CD4-positive, CD25-positive, alpha-beta regulatory T cell (primary cell): Measurements from ENCODE around the gene TMEM119. TPM values are rescaled to one million over a fixed set of nuclear protein-coding genes. Genes with fewer than 3 reads are reported as not detected.

ENCODE experiments used
- ATAC-seq, 2 donors: fragments of 150-1000 bp; cut with Tn5 transposase; one replicate each; pipeline ENCODE4 v1.10.0; 2021; ENCODE audit warnings: low read depth in 2 of 2, moderate number of reproducible peaks in 2 of 2, moderate library complexity in 1 of 2
- DNase-seq, 3 donors: peaks; one replicate each; pipeline versions ENCODE4 v3.0.0 to v3.0.0-alpha.2; 2012 to 2022; ENCODE audit warnings: mixed read lengths in 1 of 3
- H3K27ac ChIP-seq: one replicate; pipeline ENCODE4 v1.7.0; 2013; ENCODE audit warnings: mild to moderate bottlenecking, low read length; ENCODE audit not compliant: insufficient read depth, poor library complexity, severe bottlenecking
- H3K27me3 ChIP-seq: one replicate; pipeline ENCODE4 v1.7.0; 2013; ENCODE audit warnings: low read length; ENCODE audit not compliant: control insufficient read depth, insufficient read depth
- H3K36me3 ChIP-seq: one replicate; pipeline ENCODE4 v1.7.0; 2013; ENCODE audit warnings: mild to moderate bottlenecking, low read length, moderate library complexity; ENCODE audit not compliant: control insufficient read depth, insufficient read depth
- H3K4me1 ChIP-seq: 2 replicates; pipeline ENCODE4 v1.7.0; 2013; ENCODE audit warnings: mild to moderate bottlenecking, low read length; ENCODE audit not compliant: insufficient read depth, control insufficient read depth, poor library complexity, severe bottlenecking
- H3K4me3 ChIP-seq: one replicate; pipeline ENCODE4 v1.7.0; 2013; ENCODE audit warnings: low read depth, mild to moderate bottlenecking, low read length, moderate library complexity
- H3K9me3 ChIP-seq, 2 experiments: 1 replicate in 1 of 2; 2 replicates in 1 of 2; pipeline ENCODE4 v1.7.0; 2013; ENCODE audit warnings: low read length in 2 of 2, mild to moderate bottlenecking in 1 of 2, moderate library complexity in 1 of 2; ENCODE audit not compliant: control insufficient read depth in 2 of 2
- H3K27ac Mint-ChIP-seq, 3 donors: one replicate each; pipeline ENCODE4 v1.8.0; 2020 to 2022; ENCODE audit warnings: mild to moderate bottlenecking in 3 of 3, mixed read lengths in 3 of 3, moderate library complexity in 2 of 3
- H3K27me3 Mint-ChIP-seq: one replicate; pipeline ENCODE4 v1.8.0; 2022; ENCODE audit warnings: mild to moderate bottlenecking, mixed read lengths
- H3K36me3 Mint-ChIP-seq: one replicate; pipeline ENCODE4 v1.8.0; 2020; ENCODE audit warnings: mixed read lengths
- H3K4me1 Mint-ChIP-seq, 4 donors: one replicate each; pipeline ENCODE4 v1.8.0; 2020 to 2022; ENCODE audit warnings: mixed read lengths in 4 of 4, mild to moderate bottlenecking in 1 of 4
- H3K4me3 Mint-ChIP-seq, 4 donors: one replicate each; pipeline ENCODE4 v1.8.0; 2020 to 2022; ENCODE audit warnings: mild to moderate bottlenecking in 4 of 4, mixed read lengths in 4 of 4, moderate library complexity in 3 of 4
- H3K9me3 Mint-ChIP-seq, 7 donors: one replicate each; pipeline ENCODE4 v1.8.0; 2020 to 2022; ENCODE audit warnings: mixed read lengths in 7 of 7, mild to moderate bottlenecking in 3 of 7, moderate library complexity in 2 of 7
- polyA plus RNA-seq, 4 donors: library from polyadenylated mRNA; unstranded; fragments of 300-500 nt; fragmentation: Illumina TruSeq; gene quantifications; one replicate each; pipeline ENCODE4 v1.2.3, GENCODE V29; 2021
- total RNA-seq: library from RNA; stranded (reverse); gene quantifications from one replicate; pipeline ENCODE4 v1.2.3, GENCODE V29; 2022

TMEM119 gene
- total and polyA plus RNA-seq, 5 donors from 2014 or later, result 0.90 to 5.9 (median 2.5) TPM; not detected in 1

DNA sequence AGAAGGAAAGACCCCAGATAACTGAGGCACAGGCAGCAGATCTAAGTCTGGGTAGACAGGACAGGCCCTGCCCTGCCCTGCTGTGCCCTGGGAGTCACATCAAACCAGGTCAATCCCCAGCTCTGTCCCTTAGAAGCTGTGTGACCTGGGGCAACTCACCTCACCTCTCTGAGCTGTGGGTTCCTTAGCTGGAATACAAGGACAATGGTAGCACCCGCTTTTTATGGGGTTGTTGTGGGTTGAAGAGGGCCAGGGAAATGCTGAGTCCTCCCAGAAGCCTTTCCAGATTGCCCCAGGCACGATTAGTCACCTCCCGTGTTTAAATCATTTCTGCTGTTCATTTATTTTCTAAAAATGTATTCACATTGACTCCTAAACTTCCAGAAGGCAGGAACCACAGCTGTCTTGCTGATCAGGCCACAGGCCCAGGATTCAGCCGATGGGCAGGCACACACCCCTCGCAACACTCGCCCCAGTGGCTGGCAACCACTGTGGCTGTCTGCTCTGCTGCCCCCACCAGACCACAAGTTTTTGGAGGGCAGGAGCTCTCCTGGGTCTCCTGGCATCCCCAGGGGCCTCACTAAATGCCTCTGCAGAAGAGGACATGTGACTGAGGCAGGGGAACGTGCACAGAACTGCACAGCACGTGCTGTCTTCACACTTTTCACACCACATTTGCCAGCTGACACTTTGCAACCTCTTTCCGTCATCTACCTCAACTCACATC, 32.8 kb upstream of the TMEM119 start:
- peak overlapping the region; percentile 92 to 99 (median 96) for H3K27ac Mint-ChIP-seq

DNA sequence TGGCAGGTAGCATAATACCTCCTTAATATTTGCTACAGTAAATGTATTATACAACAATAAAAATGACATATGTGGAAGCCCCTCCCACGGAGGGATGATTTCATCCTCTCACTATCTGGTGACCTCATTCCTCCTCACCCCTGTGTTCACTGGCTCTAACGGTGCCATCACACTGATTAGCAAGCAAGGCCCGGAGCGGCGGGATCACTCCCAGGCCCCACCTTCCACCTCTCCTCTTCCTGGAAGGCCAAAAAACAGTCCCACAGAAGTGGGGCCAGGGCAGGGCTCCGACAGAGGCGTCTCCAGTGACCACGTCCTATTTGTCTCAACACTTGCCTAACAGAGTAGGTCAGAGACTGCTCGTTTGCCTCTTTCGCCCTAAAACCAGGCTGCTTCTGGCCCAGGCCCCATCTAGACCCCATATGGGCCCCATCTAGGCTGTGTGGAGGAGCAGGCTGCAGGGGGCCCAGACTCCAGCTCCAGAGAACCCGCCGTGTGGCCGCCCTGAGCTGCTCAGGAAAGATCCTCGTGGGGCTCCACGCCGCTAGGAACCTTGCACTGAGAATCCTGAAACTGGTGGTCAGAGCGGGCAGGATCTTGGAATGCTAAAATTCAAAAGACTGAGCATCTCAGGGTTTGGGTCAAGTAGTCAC, 32.1 kb upstream of the TMEM119 start:
- H3K4me1 Mint-ChIP-seq, result peaks cover 4 to 82% (median 51%) of the 10 kb centered on the region in 4 donors
- peak; percentile 8 to 15 for ATAC-seq
- peak overlapping the region; percentile 98 to 100 (median 99) for H3K4me3 Mint-ChIP-seq
- H3K9me3 Mint-ChIP-seq, result peaks cover 0 to 2% (median 0%) of the 10 kb centered on the region in 7 donors
- H3K36me3 Mint-ChIP-seq, result peaks cover 39% of the 10 kb centered on the region
- Histone ChIP-seq H3K27ac (peak overlapping the region; percentile 95), H3K36me3 (peaks cover 40% of the 10 kb centered on the region), H3K4me1 (peaks cover 89% of the 10 kb centered on the region), H3K27me3 (no peaks in the 10 kb centered on the region), H3K4me3 (peak overlapping the region; percentile 99), H3K9me3 (no peaks in the 10 kb centered on the region)
- peaks cover 8% of the 10 kb centered on the region for H3K27me3 Mint-ChIP-seq
- DNase-seq, result peak; percentile 55 to 81 (median 65)
- peak overlapping the region; percentile 92 to 99 (median 96) for H3K27ac Mint-ChIP-seq

More for the DNA sequence above, 32.8 kb upstream of the TMEM119 start:
- Histone ChIP-seq H3K4me1 (peaks cover 89% of the 10 kb centered on the region), H3K27me3 (no peaks in the 10 kb centered on the region), H3K36me3 (peaks cover 33% of the 10 kb centered on the region), H3K4me3 (peak overlapping the region; percentile 99), H3K9me3 (no peaks in the 10 kb centered on the region), H3K27ac (peak overlapping the region; percentile 95)
- Mint-ChIP-seq H3K4me1 (peaks cover 4 to 82% (median 45%) of the 10 kb centered on the region in 4 donors), H3K27me3 (peaks cover 8% of the 10 kb centered on the region), H3K4me3 (peak overlapping the region; percentile 98 to 100 (median 99)), H3K9me3 (peaks cover 0 to 2% (median 0%) of the 10 kb centered on the region in 7 donors), H3K36me3 (peaks cover 32% of the 10 kb centered on the region)
- peak in 1 of 3 donors; percentile 46 for DNase-seq
- no peak for ATAC-seq

DNA sequence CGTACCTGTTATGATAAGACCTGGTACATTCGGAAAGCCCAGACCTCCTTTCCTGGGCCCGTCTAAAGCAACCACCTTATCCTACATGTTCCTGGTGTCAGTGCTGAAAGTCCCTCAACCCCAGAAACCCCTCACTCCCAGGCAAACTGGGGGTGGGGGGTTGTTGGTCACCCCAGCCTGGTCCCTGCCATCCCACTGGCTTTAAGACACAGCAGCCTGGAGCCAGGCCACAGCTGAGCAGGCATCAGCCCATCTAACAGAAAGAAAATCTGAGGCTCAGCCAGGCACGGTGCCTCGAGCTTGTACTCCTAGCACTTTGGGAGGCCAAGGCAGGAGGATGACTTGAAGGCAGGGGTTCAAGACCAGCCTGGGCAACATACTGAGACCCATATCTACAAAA, 31.3 kb upstream of the TMEM119 start:
- DNase-seq (no peak), ATAC-seq (no peak)
- H3K4me1 ChIP-seq, result peaks cover 89% of the 10 kb centered on the region
- peak overlapping the region; percentile 96 to 100 (median 99) for H3K27ac Mint-ChIP-seq
- peaks cover 0 to 2% (median 0%) of the 10 kb centered on the region in 7 donors for H3K9me3 Mint-ChIP-seq
- H3K4me3 ChIP-seq, result peak overlapping the region; percentile 99
- peak overlapping the region; percentile 95 for H3K27ac ChIP-seq
- H3K27me3 Mint-ChIP-seq, result peaks cover 8% of the 10 kb centered on the region
- H3K4me3 Mint-ChIP-seq, result peak overlapping the region; percentile 98 to 100 (median 99)
- H3K36me3 Mint-ChIP-seq, result peaks cover 41% of the 10 kb centered on the region
- no peaks in the 10 kb centered on the region for H3K27me3 ChIP-seq
- no peaks in the 10 kb centered on the region for H3K9me3 ChIP-seq
- peaks cover 4 to 82% (median 50%) of the 10 kb centered on the region in 4 donors for H3K4me1 Mint-ChIP-seq
- peaks cover 46% of the 10 kb centered on the region for H3K36me3 ChIP-seq

DNA sequence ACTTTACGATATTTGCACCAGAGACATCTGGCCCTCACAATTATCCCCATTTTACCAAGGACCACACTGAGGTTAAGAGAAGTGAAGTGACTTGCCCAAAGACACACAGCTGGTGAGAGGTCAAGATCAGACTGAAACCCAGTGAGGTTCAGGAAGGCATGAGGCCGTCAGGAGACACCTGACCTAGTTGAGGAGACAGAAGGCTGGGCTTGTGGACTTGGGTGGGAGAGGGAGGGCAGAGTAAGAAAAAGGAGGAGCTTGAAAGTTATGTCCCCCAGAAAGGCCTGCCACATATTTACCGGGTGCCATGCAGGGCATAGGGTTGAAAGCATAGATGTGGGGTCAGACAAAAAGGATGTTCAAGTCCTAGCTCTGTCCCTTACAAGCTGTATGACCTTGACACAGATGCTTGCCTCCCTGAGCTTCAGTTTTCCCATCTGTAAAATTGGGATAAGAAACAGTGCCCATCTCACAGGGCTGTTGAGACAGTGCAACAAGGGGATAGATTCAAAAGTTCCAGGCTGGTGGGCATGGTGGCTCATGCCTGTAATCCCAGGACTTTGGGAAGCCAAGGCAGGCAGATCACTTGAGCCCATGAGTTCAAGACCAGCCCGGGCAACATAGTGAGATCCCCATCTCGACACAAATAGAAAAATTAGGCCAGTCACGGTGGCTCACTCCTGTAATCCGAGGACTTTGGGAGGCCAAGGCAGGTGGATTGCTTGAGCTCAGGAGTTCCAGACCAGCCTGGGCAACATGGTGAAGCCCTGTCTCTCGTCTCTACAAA, 29.4 kb upstream of the TMEM119 start:
- H3K9me3 ChIP-seq, result no peaks in the 10 kb centered on the region
- Mint-ChIP-seq H3K4me3 (peak overlapping the region; percentile 56 to 100 (median 64)), H3K27ac (peak overlapping the region; percentile 83 to 92 (median 91)), H3K4me1 (peaks cover 0 to 95% (median 51%) of the 10 kb centered on the region in 4 donors), H3K9me3 (peaks cover 0 to 2% (median 0%) of the 10 kb centered on the region in 7 donors), H3K36me3 (peaks cover 52% of the 10 kb centered on the region), H3K27me3 (peaks cover 7% of the 10 kb centered on the region)
- DNase-seq, result no peak
- ATAC-seq, result no peak
- H3K27me3 ChIP-seq, result no peaks in the 10 kb centered on the region
- H3K4me1 ChIP-seq, result peaks cover 87% of the 10 kb centered on the region
- H3K27ac ChIP-seq, result peak overlapping the region; percentile 95
- H3K36me3 ChIP-seq, result peaks cover 65% of the 10 kb centered on the region
- H3K4me3 ChIP-seq, result peak overlapping the region; percentile 22

DNA sequence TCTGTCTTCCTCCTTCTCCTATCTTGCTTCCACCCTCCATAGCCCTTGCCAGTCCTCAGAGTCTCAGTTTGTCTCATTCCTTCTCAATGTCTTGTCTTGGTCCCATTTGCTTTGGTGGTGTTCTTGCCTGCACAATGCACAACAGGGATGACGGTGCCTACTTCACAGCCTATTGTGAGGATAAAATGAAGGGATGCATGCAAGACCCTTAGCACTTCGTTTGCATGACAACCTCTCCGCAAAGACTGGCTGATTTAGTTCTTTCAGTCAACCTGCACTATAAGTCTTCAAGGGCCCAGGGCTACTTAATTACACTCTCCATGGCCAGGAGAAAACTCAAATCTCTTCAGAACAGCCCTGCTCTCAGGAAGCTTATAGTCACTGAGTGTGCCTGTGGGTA, 27.3 kb upstream of the TMEM119 start:
- peak overlapping the region; percentile 31 to 78 (median 54) for H3K4me3 Mint-ChIP-seq
- DNase-seq (no peak), ATAC-seq (no peak)
- Histone ChIP-seq H3K4me3 (peak overlapping the region; percentile 42), H3K9me3 (no peaks in the 10 kb centered on the region), H3K27ac (peak overlapping the region; percentile 39), H3K36me3 (peaks cover 76% of the 10 kb centered on the region), H3K4me1 (peaks cover 86% of the 10 kb centered on the region), H3K27me3 (no peaks in the 10 kb centered on the region)
- H3K4me1 Mint-ChIP-seq, result peaks cover 0 to 96% (median 49%) of the 10 kb centered on the region in 4 donors
- H3K27ac Mint-ChIP-seq, result peak overlapping the region; percentile 82 to 89 (median 88)
- peaks cover 59% of the 10 kb centered on the region for H3K36me3 Mint-ChIP-seq
- H3K27me3 Mint-ChIP-seq, result no peaks in the 10 kb centered on the region
- H3K9me3 Mint-ChIP-seq, result peaks cover 0 to 2% (median 0%) of the 10 kb centered on the region in 7 donors

DNA sequence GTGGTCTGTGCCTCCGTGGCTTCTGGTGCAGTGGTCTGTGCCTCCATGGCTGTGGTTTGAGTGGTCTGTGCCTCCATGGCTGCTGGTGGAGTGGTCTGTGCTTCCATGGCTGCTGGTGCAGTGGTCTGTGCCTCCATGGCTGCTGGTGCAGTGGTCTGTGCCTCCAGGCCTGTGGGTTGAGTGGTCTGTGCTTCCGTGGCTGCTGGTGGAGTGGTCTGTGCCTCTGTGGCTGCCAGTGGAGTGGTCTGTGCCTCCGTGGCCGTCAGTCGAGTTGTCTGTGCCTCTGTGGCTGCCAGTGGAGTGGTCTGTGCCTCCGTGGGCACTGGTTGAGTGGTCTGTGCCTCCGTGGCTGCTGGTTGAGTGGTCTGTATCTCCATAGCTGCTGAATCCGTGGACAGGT, 25.7 kb upstream of the TMEM119 start:
- DNase-seq, result no peak
- Mint-ChIP-seq H3K9me3 (peaks cover 0 to 2% (median 0%) of the 10 kb centered on the region in 7 donors), H3K27me3 (no peaks in the 10 kb centered on the region), H3K27ac (peak overlapping the region; percentile 43 to 82 (median 82)), H3K4me1 (peaks cover 0 to 96% (median 49%) of the 10 kb centered on the region in 4 donors), H3K36me3 (peaks cover 53% of the 10 kb centered on the region), H3K4me3 (peak overlapping the region in 2 of 4 donors; percentile 73 to 74)
- H3K4me3 ChIP-seq, result no peak overlapping the region
- peak overlapping the region; percentile 77 for H3K27ac ChIP-seq
- H3K36me3 ChIP-seq, result peaks cover 86% of the 10 kb centered on the region
- peaks cover 77% of the 10 kb centered on the region for H3K4me1 ChIP-seq
- no peaks in the 10 kb centered on the region for H3K9me3 ChIP-seq
- no peaks in the 10 kb centered on the region for H3K27me3 ChIP-seq
- no peak for ATAC-seq

DNA sequence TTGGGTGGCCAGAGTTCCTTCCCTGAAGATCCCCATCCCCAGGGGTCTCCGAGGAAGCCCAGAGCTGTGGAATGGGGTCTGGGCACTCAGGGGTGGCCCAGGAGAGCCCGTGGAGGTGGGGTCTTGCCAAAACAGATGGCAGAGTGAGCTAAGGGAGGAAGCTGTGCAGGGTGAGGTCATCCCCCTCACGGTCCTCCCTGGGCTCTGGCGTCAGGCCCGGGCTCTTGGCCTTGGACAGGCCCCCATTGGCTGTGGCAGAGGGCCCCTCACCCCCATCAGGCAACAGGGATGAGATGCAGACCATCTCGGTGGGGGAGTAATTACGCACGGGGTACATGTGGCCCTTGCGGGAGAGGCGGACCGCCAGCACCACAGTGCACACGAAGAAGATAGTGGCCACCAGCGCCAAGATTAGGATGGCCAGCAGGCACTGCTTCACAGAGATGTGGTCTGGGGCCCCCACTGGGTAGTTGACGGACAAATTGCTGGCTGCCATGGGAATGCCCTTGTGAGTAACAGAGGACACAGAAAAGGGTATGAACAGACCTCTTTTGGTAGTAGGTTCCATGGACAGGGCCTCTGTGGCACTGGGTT, 25.1 kb upstream of the TMEM119 start:
- H3K4me1 ChIP-seq, result peaks cover 77% of the 10 kb centered on the region
- no peak for DNase-seq
- ATAC-seq, result no peak
- H3K27ac ChIP-seq, result peak overlapping the region; percentile 77
- no peaks in the 10 kb centered on the region for H3K9me3 ChIP-seq
- peak overlapping the region in 2 of 3 donors; percentile 87 to 92 for H3K27ac Mint-ChIP-seq
- H3K27me3 ChIP-seq, result no peaks in the 10 kb centered on the region
- H3K4me1 Mint-ChIP-seq, result peaks cover 5 to 96% (median 52%) of the 10 kb centered on the region in 4 donors
- H3K36me3 ChIP-seq, result peaks cover 87% of the 10 kb centered on the region
- peaks cover 49% of the 10 kb centered on the region for H3K36me3 Mint-ChIP-seq
- H3K9me3 Mint-ChIP-seq, result peaks cover 0 to 2% (median 0%) of the 10 kb centered on the region in 7 donors
- peak overlapping the region in 2 of 4 donors; percentile 15 to 53 for H3K4me3 Mint-ChIP-seq
- no peak overlapping the region for H3K4me3 ChIP-seq
- H3K27me3 Mint-ChIP-seq, result no peaks in the 10 kb centered on the region
